Natural killer cell (primary cell): Measurements from ENCODE around the gene RFX8. TPM values are rescaled to one million over a fixed set of nuclear protein-coding genes. Genes with fewer than 3 reads are reported as not detected.

Experiments
- ATAC-seq, 3 donors: fragments of 150-1000 bp in 2 of 3; fragments of 200-7000 bp in 1 of 3; cut with Tn5 transposase; 1 replicate in 1 of 3; 2 replicates in 2 of 3; pipeline ENCODE4 v1.10.0; 2021; ENCODE audit warnings: mild to moderate bottlenecking in 2 of 3, moderate library complexity in 2 of 3
- DNase-seq, 2 donors: peaks; one replicate each; pipeline versions ENCODE4 v3.0.0 to v3.0.0-alpha.2; 2013 to 2021; ENCODE audit warnings: mixed read lengths in 1 of 2
- H3K27ac ChIP-seq: one replicate; pipeline ENCODE4 v1.5.1; 2013; ENCODE audit warnings: mild to moderate bottlenecking, low read length
- H3K27me3 ChIP-seq: one replicate; pipeline ENCODE4 v1.6.1; 2013; ENCODE audit warnings: low read length; ENCODE audit not compliant: control insufficient read depth, insufficient read depth
- H3K36me3 ChIP-seq: one replicate; pipeline ENCODE4 v1.6.1; 2013; ENCODE audit warnings: low read length; ENCODE audit not compliant: control insufficient read depth, insufficient read depth
- H3K4me1 ChIP-seq: one replicate; pipeline ENCODE4 v1.6.1; 2013; ENCODE audit warnings: low read length; ENCODE audit not compliant: control insufficient read depth, insufficient read depth
- H3K4me3 ChIP-seq: one replicate; pipeline ENCODE4 v1.5.1; 2013; ENCODE audit warnings: low read length
- H3K9me3 ChIP-seq: one replicate; pipeline ENCODE4 v1.6.1; 2013; ENCODE audit warnings: low read length; ENCODE audit not compliant: control insufficient read depth, insufficient read depth
- H3K27ac Mint-ChIP-seq, 2 donors: one replicate each; pipeline ENCODE4 v1.8.0; 2022; ENCODE audit warnings: mild to moderate bottlenecking in 2 of 2, mixed read lengths in 2 of 2, moderate library complexity in 1 of 2
- H3K27me3 Mint-ChIP-seq, 2 donors: one replicate each; pipeline ENCODE4 v1.8.0; 2022; ENCODE audit warnings: low read depth in 2 of 2, mixed read lengths in 2 of 2
- H3K36me3 Mint-ChIP-seq: one replicate; pipeline ENCODE4 v1.8.0; 2022; ENCODE audit warnings: mixed read lengths
- H3K4me1 Mint-ChIP-seq, 2 donors: one replicate each; pipeline ENCODE4 v1.8.0; 2022; ENCODE audit warnings: mixed read lengths in 2 of 2
- H3K4me3 Mint-ChIP-seq: one replicate; pipeline ENCODE4 v1.8.0; 2022; ENCODE audit warnings: mild to moderate bottlenecking, moderate library complexity, mixed read lengths
- H3K9me3 Mint-ChIP-seq, 2 donors: one replicate each; pipeline ENCODE4 v1.8.0; 2022; ENCODE audit warnings: mixed read lengths in 2 of 2
- WGBS: methylation state at CpG from one replicate; pipeline ENCODE4 v1.1.7; 2013; ENCODE audit warnings: missing lambda C conversion rate; ENCODE audit not compliant: insufficient coverage; 5-methylcytosine and 5-hydroxymethylcytosine counted together
- intact Hi-C: fragments of 100-400 bp; cut with micrococcal nuclease; formaldehyde crosslinking; loops from one replicate; pipeline ENCODE4 v1.14.2; 2022
- total RNA-seq, 4 donors: library from RNA; stranded (reverse); fragments of 120-200 nt in 1 of 4; gene quantifications; one replicate each; pipeline versions ENCODE4 v1.2.3 to v1.2.4, GENCODE V29; 2013 to 2022
- TF ChIP-seq, protein P1 (sequence below): fragments of 200-600 bp; IDR thresholded peaks from one replicate; pipeline ENCODE4 v1.8.0; 2022; ENCODE audit warnings: antibody characterized with exemption

RFX8 gene
- total RNA-seq, 3 donors from 2014 or later (not counting 1 experiment from before 2014, with no cell fraction given): 0.68 TPM; not detected in 2

DNA sequence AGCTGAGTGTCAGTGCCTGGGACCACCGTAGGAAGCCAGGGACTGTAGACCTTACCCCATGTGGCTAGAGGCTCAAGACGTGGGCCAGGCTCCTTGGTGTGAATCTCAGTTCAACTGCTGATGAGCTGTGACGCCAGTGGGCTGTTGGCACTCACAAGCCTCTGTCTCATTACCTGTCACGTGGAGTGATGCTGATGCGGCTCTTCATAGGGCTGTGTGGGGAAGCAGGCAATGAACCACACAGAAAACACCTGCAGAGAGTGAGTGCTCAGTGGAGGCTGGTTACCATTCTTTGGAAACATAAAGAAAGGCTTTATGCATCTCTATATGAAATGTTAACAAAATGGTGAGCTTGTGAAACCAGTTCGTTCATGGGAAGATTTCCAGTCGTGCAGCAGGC, 123.7 kb downstream of the RFX8 start:
- Histone ChIP-seq H3K9me3 (no peaks in the 10 kb centered on the region), H3K4me1 (no peaks in the 10 kb centered on the region), H3K36me3 (no peaks in the 10 kb centered on the region), H3K4me3 (no peak overlapping the region), H3K27ac (no peak overlapping the region), H3K27me3 (no peaks in the 10 kb centered on the region)
- Mint-ChIP-seq H3K36me3 (no peaks in the 10 kb centered on the region), H3K4me1 (no peaks in the 10 kb centered on the region), H3K4me3 (no peak overlapping the region), H3K9me3 (no peaks in the 10 kb centered on the region), H3K27me3 (no peaks in the 10 kb centered on the region), H3K27ac (no peak overlapping the region)
- WGBS: 92% methylated on average over 7 of the region's 7 CpGs
- ATAC-seq (no peak), DNase-seq (no peak)
- intact Hi-C loops: no loop called here
- TF ChIP-seq, protein P1, sequence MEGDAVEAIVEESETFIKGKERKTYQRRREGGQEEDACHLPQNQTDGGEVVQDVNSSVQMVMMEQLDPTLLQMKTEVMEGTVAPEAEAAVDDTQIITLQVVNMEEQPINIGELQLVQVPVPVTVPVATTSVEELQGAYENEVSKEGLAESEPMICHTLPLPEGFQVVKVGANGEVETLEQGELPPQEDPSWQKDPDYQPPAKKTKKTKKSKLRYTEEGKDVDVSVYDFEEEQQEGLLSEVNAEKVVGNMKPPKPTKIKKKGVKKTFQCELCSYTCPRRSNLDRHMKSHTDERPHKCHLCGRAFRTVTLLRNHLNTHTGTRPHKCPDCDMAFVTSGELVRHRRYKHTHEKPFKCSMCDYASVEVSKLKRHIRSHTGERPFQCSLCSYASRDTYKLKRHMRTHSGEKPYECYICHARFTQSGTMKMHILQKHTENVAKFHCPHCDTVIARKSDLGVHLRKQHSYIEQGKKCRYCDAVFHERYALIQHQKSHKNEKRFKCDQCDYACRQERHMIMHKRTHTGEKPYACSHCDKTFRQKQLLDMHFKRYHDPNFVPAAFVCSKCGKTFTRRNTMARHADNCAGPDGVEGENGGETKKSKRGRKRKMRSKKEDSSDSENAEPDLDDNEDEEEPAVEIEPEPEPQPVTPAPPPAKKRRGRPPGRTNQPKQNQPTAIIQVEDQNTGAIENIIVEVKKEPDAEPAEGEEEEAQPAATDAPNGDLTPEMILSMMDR: no peak

DNA sequence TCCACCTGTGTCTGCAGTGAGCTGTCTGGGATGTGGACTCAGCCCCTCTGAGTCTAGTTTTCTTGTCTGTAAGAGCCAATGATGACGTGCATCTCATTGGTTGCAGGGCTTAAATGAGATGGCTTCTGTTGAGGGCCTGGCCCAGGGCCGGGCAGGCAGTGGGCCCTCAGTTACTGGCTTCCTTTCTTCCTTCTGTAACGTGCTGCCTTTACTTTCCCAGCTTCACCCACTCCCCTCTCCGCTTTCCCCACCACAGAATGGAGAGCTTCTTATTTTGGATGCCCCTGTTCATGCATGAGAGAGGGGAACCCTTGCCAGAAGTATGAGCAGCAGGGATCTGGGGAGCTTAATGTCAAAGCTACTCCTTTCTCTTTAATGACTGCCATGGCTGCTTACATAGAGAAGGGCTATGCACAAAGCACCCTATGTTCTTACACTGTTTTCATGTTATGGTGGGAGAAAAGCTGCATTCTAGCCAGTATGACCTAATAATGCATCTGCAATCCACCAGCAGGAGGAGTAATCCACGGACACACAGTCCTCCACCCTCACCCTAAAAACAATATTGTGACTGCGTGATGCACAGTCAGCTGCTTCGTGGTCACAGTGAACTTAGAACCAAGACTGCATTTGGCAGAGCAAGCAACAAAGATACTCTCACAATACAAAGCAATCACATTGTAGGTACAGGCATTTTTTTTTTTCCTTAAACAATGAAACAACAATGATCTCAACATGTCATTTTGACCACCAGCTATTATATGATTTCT, 124.8 kb downstream of the RFX8 start:
- no peaks in the 10 kb centered on the region for H3K4me1 Mint-ChIP-seq
- no peak overlapping the region for H3K27ac Mint-ChIP-seq
- H3K4me3 Mint-ChIP-seq: no peak overlapping the region
- DNase-seq: peak in 1 of 2 donors; percentile 46
- H3K27me3 Mint-ChIP-seq: no peaks in the 10 kb centered on the region
- Histone ChIP-seq H3K9me3 (no peaks in the 10 kb centered on the region), H3K4me3 (no peak overlapping the region), H3K27me3 (no peaks in the 10 kb centered on the region), H3K4me1 (no peaks in the 10 kb centered on the region), H3K27ac (no peak overlapping the region), H3K36me3 (no peaks in the 10 kb centered on the region)
- intact Hi-C loops: no loop called here
- no peaks in the 10 kb centered on the region for H3K36me3 Mint-ChIP-seq
- H3K9me3 Mint-ChIP-seq: no peaks in the 10 kb centered on the region
- TF ChIP-seq, protein P1: no peak
- WGBS: 79% methylated on average over 7 of the region's 7 CpGs
- no peak for ATAC-seq

DNA sequence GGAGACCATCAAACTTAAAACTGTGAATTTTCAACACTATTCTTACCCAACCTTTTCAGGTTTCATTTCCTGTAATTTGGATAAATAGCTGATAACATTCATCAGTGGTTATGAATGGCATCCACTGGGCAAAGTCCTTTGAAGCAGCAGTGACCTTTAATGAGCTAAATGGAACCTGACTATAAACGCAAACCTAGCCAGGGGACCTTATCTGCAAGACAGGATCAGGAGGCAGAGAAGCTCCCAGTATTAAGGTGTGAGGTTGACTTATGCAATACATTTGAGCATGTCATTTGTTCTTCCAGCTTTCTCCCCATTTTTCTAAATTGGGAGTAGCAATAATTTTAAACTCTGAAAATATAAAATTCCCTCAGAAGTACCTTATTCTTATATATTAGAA, 126.0 kb downstream of the RFX8 start:
- DNase-seq (no peak), ATAC-seq (no peak)
- Histone ChIP-seq H3K36me3 (no peaks in the 10 kb centered on the region), H3K27me3 (no peaks in the 10 kb centered on the region), H3K4me3 (no peak overlapping the region), H3K27ac (no peak overlapping the region), H3K4me1 (no peaks in the 10 kb centered on the region), H3K9me3 (no peaks in the 10 kb centered on the region)
- TF ChIP-seq, protein P1: no peak
- Mint-ChIP-seq H3K4me1 (no peaks in the 10 kb centered on the region), H3K9me3 (no peaks in the 10 kb centered on the region), H3K36me3 (no peaks in the 10 kb centered on the region), H3K4me3 (no peak overlapping the region), H3K27ac (no peak overlapping the region), H3K27me3 (no peaks in the 10 kb centered on the region)
- intact Hi-C loops: no loop called here
- WGBS: 88% methylated on average over 1 of the region's 1 CpG

Other genes starting within 250 kb of the RFX8 start
- gene CNOT11, start 222.2 kb downstream of the RFX8 start, total RNA-seq: 10 to 100 TPM; 41.7 to 49.8 (median 46.0) TPM
- gene RNF149, start 166.4 kb downstream of the RFX8 start, total RNA-seq: 100 to 1,000 TPM; 133 to 151 (median 149) TPM
- gene CREG2, start 87.6 kb downstream of the RFX8 start, total RNA-seq: not detected
- 10 to 100 TPM; 60.2 to 80.3 (median 66.5) TPM for gene MAP4K4, start 222.6 kb upstream of the RFX8 start, total RNA-seq